H9 (cell line): ENCODE results near the gene EFCAB5. TPM values are rescaled to one million over a fixed set of nuclear protein-coding genes. Genes with fewer than 3 reads are reported as not detected.

ENCODE experiments used
- DNase-seq: peaks from one replicate; pipeline ENCODE4 v3.0.0-alpha.2; 2017
- H2AFZ ChIP-seq: one replicate; pipeline ENCODE4 v1.6.1; 2013; ENCODE audit warnings: mild to moderate bottlenecking, low read length, control low read depth, moderate library complexity
- H2AK5ac ChIP-seq: 2 replicates; pipeline ENCODE4 v1.6.1; 2013; ENCODE audit warnings: low read length, control low read depth, mixed read lengths; ENCODE audit not compliant: insufficient read length
- H2BK120ac ChIP-seq: one replicate; pipeline ENCODE4 v1.6.1; 2013; ENCODE audit warnings: low read depth, mild to moderate bottlenecking, low read length, control low read depth, inconsistent platforms; ENCODE audit not compliant: poor library complexity, severe bottlenecking
- H2BK12ac ChIP-seq: 2 replicates; pipeline ENCODE4 v1.6.1; 2013; ENCODE audit warnings: low read length, control low read depth, mixed read lengths, low read depth; ENCODE audit not compliant: insufficient read length
- H2BK15ac ChIP-seq: 2 replicates; pipeline ENCODE4 v1.6.1; 2013; ENCODE audit warnings: low read depth, low read length, control low read depth
- H2BK20ac ChIP-seq: one replicate; pipeline ENCODE4 v1.6.1; 2013; ENCODE audit warnings: low read depth, mild to moderate bottlenecking, low read length, control low read depth, inconsistent platforms; ENCODE audit not compliant: poor library complexity, severe bottlenecking
- H2BK5ac ChIP-seq: 2 replicates; pipeline ENCODE4 v1.6.1; 2013; ENCODE audit warnings: low read length, control low read depth, mixed read lengths; ENCODE audit not compliant: insufficient read length
- H3K14ac ChIP-seq: 2 replicates; pipeline ENCODE4 v1.6.1; 2013; ENCODE audit warnings: low read length, control low read depth; ENCODE audit not compliant: insufficient read depth
- H3K18ac ChIP-seq: 2 replicates; pipeline ENCODE4 v1.6.1; 2013; ENCODE audit warnings: low read depth, mild to moderate bottlenecking, mixed read lengths, low read length, control low read depth; ENCODE audit not compliant: insufficient read length
- H3K23ac ChIP-seq: 2 replicates; pipeline ENCODE4 v1.6.1; 2013; ENCODE audit warnings: low read length, control low read depth, mixed read lengths, low read depth; ENCODE audit not compliant: insufficient read length
- H3K23me2 ChIP-seq: 2 replicates; pipeline ENCODE4 v1.6.1; 2013; ENCODE audit warnings: low read depth, mild to moderate bottlenecking, mixed read lengths, low read length, control low read depth; ENCODE audit not compliant: insufficient read length, poor library complexity, severe bottlenecking
- H3K27ac ChIP-seq: 2 replicates; pipeline ENCODE4 v1.5.1; 2013; ENCODE audit warnings: low read length, control low read depth, mixed read lengths, low read depth; ENCODE audit not compliant: insufficient read length
- H3K27me3 ChIP-seq: 2 replicates; pipeline ENCODE4 v1.6.1; 2013; ENCODE audit warnings: low read length, control low read depth, inconsistent platforms; ENCODE audit not compliant: insufficient read depth
- H3K4ac ChIP-seq: 2 replicates; pipeline ENCODE4 v1.6.1; 2013; ENCODE audit warnings: low read depth, mild to moderate bottlenecking, control low read depth, inconsistent platforms, low read length, moderate library complexity
- H3K4me1 ChIP-seq: 2 replicates; pipeline ENCODE4 v1.6.1; 2013; ENCODE audit warnings: low read length, control low read depth, inconsistent platforms; ENCODE audit not compliant: insufficient read depth
- H3K4me2 ChIP-seq: 2 replicates; pipeline ENCODE4 v1.6.1; 2013; ENCODE audit warnings: low read length, control low read depth, mixed read lengths; ENCODE audit not compliant: insufficient read length, insufficient read depth
- H3K56ac ChIP-seq: 2 replicates; pipeline ENCODE4 v1.6.1; 2013; ENCODE audit warnings: low read depth, mild to moderate bottlenecking, mixed read lengths, low read length, control low read depth; ENCODE audit not compliant: insufficient read length
- H3K79me1 ChIP-seq: 2 replicates; pipeline ENCODE4 v1.6.1; 2013; ENCODE audit warnings: low read depth, mild to moderate bottlenecking, moderate library complexity, low read length, control low read depth, inconsistent platforms; ENCODE audit not compliant: insufficient read depth, poor library complexity, severe bottlenecking
- H3K79me2 ChIP-seq: 2 replicates; pipeline ENCODE4 v1.6.1; 2013; ENCODE audit warnings: low read length, control low read depth, inconsistent platforms; ENCODE audit not compliant: insufficient read depth
- H3K9ac ChIP-seq: 2 replicates; pipeline ENCODE4 v1.6.1; 2013; ENCODE audit warnings: low read length, control low read depth, mixed read lengths; ENCODE audit not compliant: insufficient read length; ENCODE audit errors: extremely low read depth
- H3K9me3 ChIP-seq: one replicate; pipeline ENCODE4 v1.6.1; 2013; ENCODE audit warnings: low read depth, low read length, inconsistent platforms; ENCODE audit not compliant: control insufficient read depth
- H3T11ph ChIP-seq: one replicate; pipeline ENCODE4 v1.6.1; 2013; ENCODE audit warnings: mild to moderate bottlenecking, low read length, control low read depth, inconsistent platforms
- H4K20me1 ChIP-seq: one replicate; pipeline ENCODE4 v1.6.1; 2013; ENCODE audit not compliant: control insufficient read depth, insufficient read length, insufficient read depth
- H4K5ac ChIP-seq: 2 replicates; pipeline ENCODE4 v1.6.1; 2013; ENCODE audit warnings: low read depth, mild to moderate bottlenecking, mixed read lengths, low read length, control low read depth; ENCODE audit not compliant: insufficient read length
- H4K8ac ChIP-seq: replicated peaks from 2 replicates; pipeline ENCODE4 v1.6.1; 2013; ENCODE audit warnings: low read length, control low read depth, mixed read lengths, low read depth; ENCODE audit not compliant: insufficient read length
- H4K91ac ChIP-seq: 2 replicates; pipeline ENCODE4 v1.6.1; 2013; ENCODE audit warnings: low read depth, mild to moderate bottlenecking, moderate library complexity, mixed read lengths, low read length, control low read depth; ENCODE audit not compliant: insufficient read length
- H3K27ac Mint-ChIP-seq, 3 experiments: 2 replicates in 2 of 3; 3 replicates in 1 of 3; pipeline ENCODE4 v1.8.0; 2020 to 2021; ENCODE audit warnings: mixed read lengths in 3 of 3, mild to moderate bottlenecking in 1 of 3, moderate library complexity in 1 of 3
- H3K27me3 Mint-ChIP-seq: 2 replicates; pipeline ENCODE4 v1.8.0; 2021; ENCODE audit warnings: low read depth, mild to moderate bottlenecking, moderate library complexity, mixed read lengths
- H3K36me3 Mint-ChIP-seq, 3 experiments: 2 replicates in 2 of 3; 3 replicates in 1 of 3; pipeline ENCODE4 v1.8.0; 2020 to 2021; ENCODE audit warnings: low read depth in 3 of 3, mixed read lengths in 3 of 3; ENCODE audit not compliant: insufficient read depth in 1 of 3
- H3K4me1 Mint-ChIP-seq, 2 experiments: 2 replicates each; pipeline ENCODE4 v1.8.0; 2020; ENCODE audit warnings: mixed read lengths in 2 of 2
- H3K4me3 Mint-ChIP-seq, 2 experiments: 2 replicates in 1 of 2; 3 replicates in 1 of 2; pipeline ENCODE4 v1.8.0; 2020 to 2021; ENCODE audit warnings: mild to moderate bottlenecking in 2 of 2, mixed read lengths in 2 of 2, moderate library complexity in 1 of 2
- H3K9me3 Mint-ChIP-seq, 2 experiments: 2 replicates in 1 of 2; 3 replicates in 1 of 2; pipeline ENCODE4 v1.8.0; 2020; ENCODE audit warnings: mild to moderate bottlenecking in 2 of 2, mixed read lengths in 2 of 2, moderate library complexity in 1 of 2
- WGBS: extraction: QIAGEN DNeasy Blood & Tissue Kit; methylation state at CpG from one replicate; pipeline ENCODE4 v1.1.7; 2013; ENCODE audit warnings: missing lambda C conversion rate, low lambda C conversion rate, mixed read lengths; ENCODE audit not compliant: insufficient read length; ENCODE audit errors: extremely low coverage; 5-methylcytosine and 5-hydroxymethylcytosine counted together
- total RNA-seq: library from RNA; stranded (reverse); gene quantifications from 2 replicates; pipeline ENCODE4 v1.2.1, GENCODE V29; 2021
- TF ChIP-seq, protein P1 (sequence below): fragments of 200-600 bp; sonication (generic); conservative IDR thresholded peaks from 3 replicates; pipeline ENCODE4 v1.8.0; 2021; ENCODE audit warnings: antibody characterized with exemption, mild to moderate bottlenecking

The EFCAB5 gene
- total RNA-seq, 1 experiment from 2014 or later, result not detected

DNA sequence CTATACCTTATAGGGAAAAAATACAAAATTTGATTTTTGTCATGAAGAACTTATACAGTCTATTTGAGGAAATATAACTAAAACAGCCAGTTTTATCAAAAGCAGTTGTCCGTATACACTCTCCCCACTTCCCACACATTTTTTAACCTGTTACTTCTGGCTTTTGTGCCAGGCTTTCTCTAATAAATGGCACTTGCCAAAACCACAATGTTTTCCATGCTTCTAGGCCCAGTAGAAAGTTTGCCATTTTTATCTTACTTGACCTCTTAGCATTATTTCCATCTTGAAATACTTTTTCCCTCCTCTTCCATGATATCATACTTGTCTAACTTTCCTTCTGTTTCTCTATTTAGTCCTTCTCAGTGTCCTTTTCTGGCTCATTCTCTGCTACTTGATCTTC lies 38.8 kb downstream of the EFCAB5 start:
- TF ChIP-seq, protein P1, sequence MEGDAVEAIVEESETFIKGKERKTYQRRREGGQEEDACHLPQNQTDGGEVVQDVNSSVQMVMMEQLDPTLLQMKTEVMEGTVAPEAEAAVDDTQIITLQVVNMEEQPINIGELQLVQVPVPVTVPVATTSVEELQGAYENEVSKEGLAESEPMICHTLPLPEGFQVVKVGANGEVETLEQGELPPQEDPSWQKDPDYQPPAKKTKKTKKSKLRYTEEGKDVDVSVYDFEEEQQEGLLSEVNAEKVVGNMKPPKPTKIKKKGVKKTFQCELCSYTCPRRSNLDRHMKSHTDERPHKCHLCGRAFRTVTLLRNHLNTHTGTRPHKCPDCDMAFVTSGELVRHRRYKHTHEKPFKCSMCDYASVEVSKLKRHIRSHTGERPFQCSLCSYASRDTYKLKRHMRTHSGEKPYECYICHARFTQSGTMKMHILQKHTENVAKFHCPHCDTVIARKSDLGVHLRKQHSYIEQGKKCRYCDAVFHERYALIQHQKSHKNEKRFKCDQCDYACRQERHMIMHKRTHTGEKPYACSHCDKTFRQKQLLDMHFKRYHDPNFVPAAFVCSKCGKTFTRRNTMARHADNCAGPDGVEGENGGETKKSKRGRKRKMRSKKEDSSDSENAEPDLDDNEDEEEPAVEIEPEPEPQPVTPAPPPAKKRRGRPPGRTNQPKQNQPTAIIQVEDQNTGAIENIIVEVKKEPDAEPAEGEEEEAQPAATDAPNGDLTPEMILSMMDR, result no peak
- no peaks in the 10 kb centered on the region for H3K4me1 Mint-ChIP-seq
- Histone ChIP-seq H3T11ph (no peak overlapping the region), H3K18ac (no peak overlapping the region), H2BK20ac (no peak overlapping the region), H4K20me1 (no peaks in the 10 kb centered on the region), H2BK5ac (no peak overlapping the region), H3K56ac (no peak overlapping the region), H3K23me2 (no peaks in the 10 kb centered on the region), H3K4ac (no peak overlapping the region), H2BK15ac (no peak overlapping the region), H3K14ac (no peak overlapping the region), H3K4me1 (no peaks in the 10 kb centered on the region), H3K9ac (no peak overlapping the region), H3K27me3 (no peaks in the 10 kb centered on the region), H3K23ac (no peak overlapping the region), H3K27ac (no peak overlapping the region), H3K9me3 (peaks cover 5% of the 10 kb centered on the region), H2AK5ac (no peak overlapping the region), H3K4me2 (no peak overlapping the region), H2BK120ac (no peak overlapping the region), H2AFZ (no peak overlapping the region), H2BK12ac (no peak overlapping the region), H4K91ac (no peak overlapping the region), H3K79me2 (no peaks in the 10 kb centered on the region), H4K8ac (no peak overlapping the region), H4K5ac (no peak overlapping the region), H3K79me1 (no peaks in the 10 kb centered on the region)
- peaks cover 10% of the 10 kb centered on the region in 2 experiments for H3K9me3 Mint-ChIP-seq
- no peak overlapping the region for H3K27ac Mint-ChIP-seq
- no peak overlapping the region for H3K4me3 Mint-ChIP-seq
- H3K36me3 Mint-ChIP-seq, result peaks cover 3 to 5% (median 5%) of the 10 kb centered on the region in 3 experiments; a peak in 5 of 7 replicates
- H3K27me3 Mint-ChIP-seq, result no peaks in the 10 kb centered on the region; the same call in none of the 2 replicates
- whole genome bisulfite sequencing, result no CpG with 5 or more reads among the region's 1 CpG
- no peak for DNase-seq
